Esophagus muscularis mucosa (tissue), 3 donors: ENCODE data around the gene MTHFD2L.

Experiments
- POLR2A ChIP-seq: fragments of 450-650 bp; IDR thresholded peaks from one replicate; pipeline ENCODE4 v1.6.1; 2017; ENCODE audit warnings: antibody characterized with exemption, moderate library complexity, mild to moderate bottlenecking, low read depth
- POLR2AphosphoS5 ChIP-seq, 2 donors: sonication (generic); formaldehyde crosslinking; IDR thresholded peaks; one replicate each; pipeline ENCODE4 v1.6.1; 2017; ENCODE audit warnings: antibody characterized with exemption in 2 of 2
- TF ChIP-seq, protein P1 (sequence below), 3 experiments: fragments of 200-600 bp in 2 of 3; fragments of 450-650 bp in 1 of 3; sonication (generic) in 2 of 3; IDR thresholded peaks; one replicate each; pipeline ENCODE4 v1.5.1; 2017 to 2019; ENCODE audit warnings: antibody characterized with exemption in 3 of 3, mild to moderate bottlenecking in 2 of 3, moderate library complexity in 1 of 3

- TF ChIP-seq POLR2A: no peak
- TF ChIP-seq, protein P1, sequence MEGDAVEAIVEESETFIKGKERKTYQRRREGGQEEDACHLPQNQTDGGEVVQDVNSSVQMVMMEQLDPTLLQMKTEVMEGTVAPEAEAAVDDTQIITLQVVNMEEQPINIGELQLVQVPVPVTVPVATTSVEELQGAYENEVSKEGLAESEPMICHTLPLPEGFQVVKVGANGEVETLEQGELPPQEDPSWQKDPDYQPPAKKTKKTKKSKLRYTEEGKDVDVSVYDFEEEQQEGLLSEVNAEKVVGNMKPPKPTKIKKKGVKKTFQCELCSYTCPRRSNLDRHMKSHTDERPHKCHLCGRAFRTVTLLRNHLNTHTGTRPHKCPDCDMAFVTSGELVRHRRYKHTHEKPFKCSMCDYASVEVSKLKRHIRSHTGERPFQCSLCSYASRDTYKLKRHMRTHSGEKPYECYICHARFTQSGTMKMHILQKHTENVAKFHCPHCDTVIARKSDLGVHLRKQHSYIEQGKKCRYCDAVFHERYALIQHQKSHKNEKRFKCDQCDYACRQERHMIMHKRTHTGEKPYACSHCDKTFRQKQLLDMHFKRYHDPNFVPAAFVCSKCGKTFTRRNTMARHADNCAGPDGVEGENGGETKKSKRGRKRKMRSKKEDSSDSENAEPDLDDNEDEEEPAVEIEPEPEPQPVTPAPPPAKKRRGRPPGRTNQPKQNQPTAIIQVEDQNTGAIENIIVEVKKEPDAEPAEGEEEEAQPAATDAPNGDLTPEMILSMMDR (IDR thresholded peaks at IDR 0.05): no peak
- no peak for TF ChIP-seq POLR2AphosphoS5 (IDR thresholded peaks at IDR 0.05)
These were observed 160.4 kb downstream of the MTHFD2L start for GRCh38 chr4:74318276-74318675.
